Measurements from ENCODE around the gene CSNK1A1L. TPM values are rescaled to one million over a fixed set of nuclear protein-coding genes. Genes with fewer than 3 reads are reported as not detected.
"Not testable (repeated sequence)": the region's sequence is repeated elsewhere in the genome, so short reads cannot be mapped to it uniquely, and the experiment has no call there.

The CSNK1A1L gene
- polyA plus RNA-seq, 4 donors: 0.07 to 0.21 (median 0.15) TPM

DNA sequence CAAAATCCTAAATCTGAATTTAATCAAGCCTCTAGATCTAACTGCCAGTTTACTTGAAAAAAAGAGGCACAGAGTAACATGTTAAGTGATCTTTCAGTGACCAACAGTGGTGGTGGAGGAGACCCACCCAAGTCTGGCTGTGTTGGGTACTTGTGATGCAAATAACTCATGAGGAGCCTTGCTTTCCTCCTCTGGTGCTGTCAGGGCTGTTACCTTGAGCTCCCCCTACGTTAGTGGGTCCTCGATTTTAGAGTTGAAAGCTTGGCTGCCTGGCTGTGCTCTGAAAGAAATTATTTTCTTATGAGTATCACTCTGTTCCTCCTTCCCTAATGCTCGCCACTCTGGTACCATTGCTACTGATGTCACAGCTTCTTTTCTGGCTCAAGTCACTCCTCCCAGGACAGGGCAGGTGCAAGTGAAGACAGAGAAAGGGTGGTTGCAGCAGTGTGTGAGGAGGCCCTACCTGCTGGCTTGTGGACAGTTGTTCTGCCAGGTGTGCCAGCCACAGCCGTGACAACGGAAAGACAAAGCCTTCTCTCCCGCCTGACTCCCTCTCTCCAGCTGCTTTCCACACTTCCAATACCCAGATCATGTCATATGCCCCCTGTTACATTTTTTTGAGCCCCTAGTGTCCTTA lies 39.5 kb downstream of the CSNK1A1L start:
- DNase-seq (ENCODE audit: low read depth in 4 of 4, low spot score in 3 of 4): no peak

DNA sequence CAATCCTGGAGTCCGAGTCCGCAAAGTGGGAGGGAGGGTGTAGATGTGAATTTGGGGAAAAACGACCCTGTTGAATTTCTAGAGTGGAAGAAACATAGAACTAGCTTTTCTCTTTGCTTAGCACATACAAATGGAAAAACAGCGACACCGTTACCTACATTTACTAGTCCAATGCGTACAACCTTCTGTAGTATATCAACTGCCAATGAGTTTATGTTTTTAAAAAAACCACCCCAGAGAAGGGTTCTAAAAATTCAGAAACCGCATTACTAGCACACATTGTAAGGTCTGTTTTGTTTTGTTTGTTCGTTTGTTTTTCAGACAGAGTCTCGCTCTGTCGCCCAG lies 45.6 kb downstream of the CSNK1A1L start:
- DNase-seq (ENCODE audit: low read depth in 4 of 4, low spot score in 3 of 4): no peak

DNA sequence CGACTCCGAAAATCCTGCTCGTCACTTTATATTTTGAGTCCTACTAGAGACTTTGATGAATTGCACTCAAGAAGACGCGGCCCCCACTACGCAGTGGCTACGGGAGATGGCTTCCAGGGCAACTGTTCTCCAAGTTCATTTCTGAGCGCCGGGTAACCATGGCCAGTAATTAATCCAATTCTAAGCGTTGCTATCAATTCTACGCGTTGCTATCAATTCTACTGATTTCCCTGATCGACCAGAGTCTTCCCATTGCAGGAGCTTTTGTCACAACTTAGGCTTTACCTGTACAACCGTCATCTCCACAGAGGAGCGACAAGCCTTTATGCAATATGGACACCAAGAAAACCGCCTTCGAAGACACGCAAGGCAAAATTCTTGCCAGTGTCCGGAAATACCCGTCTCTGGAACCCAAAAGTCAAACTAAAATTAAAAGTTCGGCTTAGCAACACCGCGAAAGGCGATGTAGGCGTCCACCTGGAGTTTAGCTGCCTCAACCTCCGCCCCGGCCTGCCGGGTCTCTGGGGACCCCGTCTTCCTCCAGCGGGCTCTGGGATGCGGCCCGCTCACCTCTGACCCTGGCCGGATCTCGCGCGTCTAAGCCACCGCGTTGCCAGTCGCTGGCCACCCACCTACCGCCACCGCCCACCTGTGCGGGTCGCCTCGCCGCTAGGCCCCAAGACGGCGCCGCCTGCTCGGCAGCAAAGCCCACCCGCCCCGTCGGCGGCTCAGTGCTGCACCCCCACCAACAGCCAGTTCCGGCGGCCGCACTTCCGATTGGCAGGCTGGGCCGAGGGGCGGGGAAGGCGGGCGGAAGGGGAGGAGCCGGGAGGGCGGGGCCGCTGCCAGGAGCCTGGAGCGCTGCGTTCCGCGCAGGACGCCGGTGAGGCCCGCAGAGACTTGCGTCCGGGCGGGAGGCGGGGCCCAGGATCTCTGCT lies 46.3 kb downstream of the CSNK1A1L start, which contains the start of gene SUPT20H:
TSS of gene SUPT20H (minus strand) at position 779 of the 938 bp plus-strand sequence. CDS start 8,198 bp downstream, outside the sequence.
- peak; percentile 79 to 86 (median 83) for DNase-seq (ENCODE audit: low read depth in 4 of 4, low spot score in 3 of 4)

DNA sequence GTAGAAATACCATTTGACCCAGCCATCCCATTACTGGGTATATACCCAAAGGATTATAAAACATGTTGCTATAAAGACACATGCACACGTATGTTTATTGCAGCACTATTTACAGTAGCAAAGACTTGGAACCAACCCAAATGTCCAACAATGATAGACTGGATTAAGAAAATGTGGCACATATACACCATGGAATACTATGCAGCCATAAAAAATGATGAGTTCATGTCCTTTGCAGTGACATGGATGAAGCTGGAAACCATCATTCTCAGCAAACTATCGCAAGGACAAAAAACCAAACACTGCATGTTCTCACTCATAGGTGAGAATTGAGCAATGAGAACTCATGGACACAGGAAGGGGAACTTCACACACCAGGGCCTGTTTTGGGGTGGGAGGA lies 49.2 kb downstream of the CSNK1A1L start:
- not testable (repeated sequence) for DNase-seq (ENCODE audit: low read depth in 4 of 4, low spot score in 3 of 4)

Other genes with a start within 250 kb of the CSNK1A1L start
- gene SMAD9, start 185.4 kb downstream of the CSNK1A1L start, polyA plus RNA-seq (ENCODE audit: insufficient read length in 4 of 4): 10 to 100 TPM; 27.3 to 33.7 (median 32.8) TPM
- 10 to 100 TPM; 40.0 to 67.2 (median 56.7) TPM for gene ALG5, start 106.3 kb downstream of the CSNK1A1L start, polyA plus RNA-seq (ENCODE audit: insufficient read length in 4 of 4)
- gene EXOSC8, start 104.9 kb downstream of the CSNK1A1L start, polyA plus RNA-seq (ENCODE audit: insufficient read length in 4 of 4): 10 to 100 TPM; 64.8 to 82.1 (median 70.5) TPM
- 100 to 1,000 TPM in 1 of 4 donors, 10 to 100 TPM in 3; 90.2 to 116 (median 97.9) TPM for gene SUPT20H, start 46.0 kb downstream of the CSNK1A1L start, polyA plus RNA-seq (ENCODE audit: insufficient read length in 4 of 4)